ENCODE data around the gene B4GALT6. TPM values are rescaled to one million over a fixed set of nuclear protein-coding genes. Genes with fewer than 3 reads are reported as not detected.

Gene B4GALT6
- total and polyA plus RNA-seq, 2 of the 13 experiments (the other 11 are each of a cell fraction or from before 2014, with no cell fraction given) = 1.9 to 3.3 TPM

- FAIRE-seq = no peak
- ChIA-PET POLR2A (no interaction called here), CTCF (ENCODE audit: low intra/inter-chr PET ratio, low total read pairs) (no interaction called here)
- no peak for DNase-seq (ENCODE audit: low spot score)
- H3K4me2 ChIP-seq (ENCODE audit: low read depth, low read length) = no peak overlapping the region
- H3K79me2 ChIP-seq (ENCODE audit: insufficient read depth, low read length) = no peaks in the 10 kb centered on the region
- H3K4me3 ChIP-seq (replicated peaks in 1 of 3; ENCODE audit: insufficient read depth in 1 of 3, low read depth in 2 of 3, low read length in 3 of 3) = no peak overlapping the region
- ATAC-seq = no peak
- peaks cover 22% of the 10 kb centered on the region for H3K4me1 ChIP-seq (ENCODE audit: insufficient read depth, low read length)
- H3K36me3 ChIP-seq (replicated peaks in 1 of 2; ENCODE audit: control insufficient read depth in 1 of 2, insufficient read depth in 2 of 2, low read length in 2 of 2) = no peaks in the 10 kb centered on the region
- H2AFZ ChIP-seq (ENCODE audit: low read length) = no peak overlapping the region
- in situ Hi-C loops (cut with HindIII; ENCODE audit: extremely low pct_ligation_motif_present, low pct_unique_long_range_greater_than_20kb) (no loop called here), intact Hi-C loops (cut with micrococcal nuclease; ENCODE audit: unreplicated experiment) (loop anchor here (10.0 kb wide), 1 partner anchor 85 kb away; the partner anchor contains the start of gene TTR)
- no peaks in the 10 kb centered on the region for H4K20me1 ChIP-seq (ENCODE audit: insufficient read depth, low read length)
- no peaks in the 10 kb centered on the region for H3K27me3 ChIP-seq (ENCODE audit: control insufficient read depth in 1 of 2, insufficient read depth in 2 of 2, low read length in 2 of 2)
- H3K9ac ChIP-seq (ENCODE audit: insufficient read depth, low read depth, low read length) = no peak overlapping the region
- TF ChIP-seq ZNF124 (CRISPR knock-in tag; IDR thresholded peaks at IDR 0.05) = no peak
- TF ChIP-seq ZHX1 (CRISPR knock-in tag; IDR thresholded peaks at IDR 0.05; ENCODE audit: low read depth) = no peak
- no peak for TF ChIP-seq SMYD3 (CRISPR knock-in tag; IDR thresholded peaks at IDR 0.05)
- TF ChIP-seq ELK4 (CRISPR knock-in tag; IDR thresholded peaks at IDR 0.05; ENCODE audit: borderline replicate concordance) = no peak
- no peak for TF ChIP-seq MBD4 (IDR thresholded peaks at IDR 0.05; ENCODE audit: borderline replicate concordance, low read length)
- TF ChIP-seq FOXC1 (CRISPR knock-in tag; IDR thresholded peaks at IDR 0.05; ENCODE audit: borderline replicate concordance) = no peak
- TF ChIP-seq TBX2 (CRISPR knock-in tag; IDR thresholded peaks at IDR 0.05; ENCODE audit: borderline replicate concordance) = no peak
- TF ChIP-seq HOXD1 (CRISPR knock-in tag; IDR thresholded peaks at IDR 0.05) = no peak
- no peak for TF ChIP-seq ZSCAN21 (CRISPR knock-in tag; IDR thresholded peaks at IDR 0.05; ENCODE audit: borderline replicate concordance)
- no peak for TF ChIP-seq POLR2G (IDR thresholded peaks at IDR 0.05; ENCODE audit: low read depth, low read length)
- TF ChIP-seq ZBTB7B (CRISPR knock-in tag; IDR thresholded peaks at IDR 0.05) = no peak
- TF ChIP-seq ZNF207 (IDR thresholded peaks at IDR 0.05; ENCODE audit: borderline replicate concordance) = no peak
- no peak for TF ChIP-seq ZNF556 (CRISPR knock-in tag; IDR thresholded peaks at IDR 0.05; ENCODE audit: borderline replicate concordance)
- no peak for TF ChIP-seq ZSCAN9 (CRISPR knock-in tag; IDR thresholded peaks at IDR 0.05; ENCODE audit: borderline replicate concordance)
- TF ChIP-seq ZNF749 (CRISPR knock-in tag; IDR thresholded peaks at IDR 0.05; ENCODE audit: borderline replicate concordance) = no peak
- H3K27ac ChIP-seq (ENCODE audit: extremely low read length, insufficient read depth, low read length) = no peak overlapping the region
- no peaks in the 10 kb centered on the region for H3K9me3 ChIP-seq (ENCODE audit: low read length)
- BruUV-seq (replicated peaks) = no TSS peak
- WGBS (ENCODE audit: low lambda C conversion rate) = 63% methylated on average over 4 of the region's 5 CpGs
Observed at GRCh38 chr18:31679791-31680432, 4.5 kb downstream of the B4GALT6 start.

All from HepG2 (cell line).